GM10266 (cell line): Measurements from ENCODE around the gene TOM1.

Experiments used
- DNase-seq: peaks from one replicate; pipeline ENCODE4 v3.0.0; 2012; ENCODE audit errors: extremely low spot score
- TF ChIP-seq, protein P1 (sequence below): IDR thresholded peaks from 2 replicates; pipeline ENCODE4 v1.5.1; 2012; ENCODE audit warnings: mild to moderate bottlenecking, low read depth; ENCODE audit not compliant: control insufficient read depth, insufficient read depth; ENCODE audit errors: missing control alignments

Gene TOM1

DNA sequence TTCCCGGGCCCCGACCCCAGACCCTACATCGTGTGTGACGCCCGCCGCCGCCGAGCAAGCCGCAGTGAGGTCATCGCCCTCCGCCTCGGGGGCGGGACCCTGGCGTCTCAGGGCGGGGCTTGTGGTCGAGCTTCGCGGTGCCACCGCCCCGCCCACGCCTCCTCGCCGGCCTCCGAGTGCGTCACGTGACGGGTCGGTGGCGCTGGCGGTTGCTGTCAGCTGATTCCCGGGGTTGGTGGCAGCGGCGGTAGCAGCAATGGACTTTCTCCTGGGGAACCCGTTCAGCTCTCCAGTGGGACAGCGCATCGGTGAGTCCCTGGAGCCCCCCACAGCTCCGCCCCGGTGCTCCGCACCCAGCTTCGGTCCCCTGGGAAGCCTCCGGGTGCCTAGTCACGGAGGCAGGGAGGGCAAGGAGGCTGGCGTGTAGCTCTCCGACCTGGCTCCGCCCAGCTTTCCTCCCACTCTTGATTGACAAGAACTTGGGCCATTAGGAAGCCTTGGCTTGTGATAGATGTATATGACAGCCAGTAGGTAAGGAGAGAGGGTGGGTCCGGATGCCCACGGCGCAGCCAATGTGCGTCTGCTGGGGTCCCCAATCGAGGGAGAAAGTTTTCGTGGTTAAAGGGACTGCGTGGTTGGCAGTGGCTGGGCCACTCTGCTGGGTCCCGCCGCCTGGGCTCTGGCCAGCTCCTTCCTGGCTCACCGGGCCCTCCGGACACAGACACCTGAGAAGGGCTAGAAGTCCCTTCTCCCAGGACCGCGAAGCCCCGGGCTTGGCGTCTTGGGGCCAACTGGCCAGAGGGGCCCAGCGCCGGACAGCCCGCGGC lies at the start of gene TOM1:
TOM1 (plus strand) TSS at position 222 of the 827 bp plus-strand sequence; CDS start at position 257, 35 bp downstream.
- DNase-seq, result peak; percentile 93
- TF ChIP-seq, protein P1, sequence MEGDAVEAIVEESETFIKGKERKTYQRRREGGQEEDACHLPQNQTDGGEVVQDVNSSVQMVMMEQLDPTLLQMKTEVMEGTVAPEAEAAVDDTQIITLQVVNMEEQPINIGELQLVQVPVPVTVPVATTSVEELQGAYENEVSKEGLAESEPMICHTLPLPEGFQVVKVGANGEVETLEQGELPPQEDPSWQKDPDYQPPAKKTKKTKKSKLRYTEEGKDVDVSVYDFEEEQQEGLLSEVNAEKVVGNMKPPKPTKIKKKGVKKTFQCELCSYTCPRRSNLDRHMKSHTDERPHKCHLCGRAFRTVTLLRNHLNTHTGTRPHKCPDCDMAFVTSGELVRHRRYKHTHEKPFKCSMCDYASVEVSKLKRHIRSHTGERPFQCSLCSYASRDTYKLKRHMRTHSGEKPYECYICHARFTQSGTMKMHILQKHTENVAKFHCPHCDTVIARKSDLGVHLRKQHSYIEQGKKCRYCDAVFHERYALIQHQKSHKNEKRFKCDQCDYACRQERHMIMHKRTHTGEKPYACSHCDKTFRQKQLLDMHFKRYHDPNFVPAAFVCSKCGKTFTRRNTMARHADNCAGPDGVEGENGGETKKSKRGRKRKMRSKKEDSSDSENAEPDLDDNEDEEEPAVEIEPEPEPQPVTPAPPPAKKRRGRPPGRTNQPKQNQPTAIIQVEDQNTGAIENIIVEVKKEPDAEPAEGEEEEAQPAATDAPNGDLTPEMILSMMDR, result no peak

DNA sequence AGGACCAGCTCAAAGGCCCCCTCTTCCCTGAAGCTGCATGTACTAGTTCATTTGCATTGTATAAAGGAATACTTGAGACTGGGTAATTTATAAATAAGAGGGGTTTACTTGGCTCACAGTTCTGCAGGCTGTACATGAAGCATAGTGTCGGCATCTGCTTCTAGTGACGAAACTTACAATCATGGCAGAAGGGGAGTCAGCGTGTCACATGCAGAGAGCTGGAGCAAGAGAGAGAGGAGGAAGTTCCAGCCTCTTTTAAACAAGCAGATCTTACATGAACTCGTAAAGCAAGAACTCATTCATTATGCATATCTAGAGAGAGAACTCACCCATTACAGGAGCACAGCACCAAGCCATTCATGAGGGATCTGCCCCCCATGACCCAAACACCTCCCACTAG lies 49.5 kb upstream of the TOM1 start:
- no peak for DNase-seq
- TF ChIP-seq, protein P1, result no peak

DNA sequence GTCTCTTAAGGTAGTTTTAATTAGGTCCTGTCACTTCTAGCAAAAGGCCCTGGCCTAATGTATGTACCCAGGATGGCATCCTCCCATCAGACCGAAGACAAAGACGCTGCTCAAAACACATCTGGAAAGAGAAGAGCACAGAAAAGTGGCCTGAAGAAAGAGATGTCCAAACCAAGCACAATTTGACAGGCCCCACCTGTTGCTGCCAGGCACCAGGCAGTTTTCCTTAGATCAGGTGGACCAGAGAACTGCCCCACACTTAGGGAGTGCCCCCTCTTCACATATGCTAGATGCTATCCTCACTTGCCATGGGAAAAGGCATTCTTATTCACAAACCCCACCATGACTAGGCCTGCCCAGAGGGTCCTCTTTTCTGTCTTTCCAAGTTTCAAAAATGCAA lies 45.7 kb upstream of the TOM1 start:
- TF ChIP-seq, protein P1, result no peak
- no peak for DNase-seq

DNA sequence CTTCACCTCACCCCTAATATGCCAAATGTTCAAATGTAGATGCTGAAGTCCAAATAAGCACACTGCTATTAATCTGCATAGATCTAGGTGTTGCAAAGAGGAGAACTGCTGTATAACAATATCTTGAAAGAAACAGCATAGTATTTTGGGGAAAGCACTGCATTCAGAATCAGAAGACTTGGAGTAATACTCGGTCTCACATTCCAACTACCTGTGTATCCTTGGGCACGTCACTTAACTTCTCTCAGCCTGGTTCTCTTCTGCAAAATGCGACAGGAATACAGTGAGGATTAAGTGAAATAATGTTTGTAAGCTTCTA lies 42.7 kb upstream of the TOM1 start:
- DNase-seq, result no peak
- TF ChIP-seq, protein P1, result no peak

DNA sequence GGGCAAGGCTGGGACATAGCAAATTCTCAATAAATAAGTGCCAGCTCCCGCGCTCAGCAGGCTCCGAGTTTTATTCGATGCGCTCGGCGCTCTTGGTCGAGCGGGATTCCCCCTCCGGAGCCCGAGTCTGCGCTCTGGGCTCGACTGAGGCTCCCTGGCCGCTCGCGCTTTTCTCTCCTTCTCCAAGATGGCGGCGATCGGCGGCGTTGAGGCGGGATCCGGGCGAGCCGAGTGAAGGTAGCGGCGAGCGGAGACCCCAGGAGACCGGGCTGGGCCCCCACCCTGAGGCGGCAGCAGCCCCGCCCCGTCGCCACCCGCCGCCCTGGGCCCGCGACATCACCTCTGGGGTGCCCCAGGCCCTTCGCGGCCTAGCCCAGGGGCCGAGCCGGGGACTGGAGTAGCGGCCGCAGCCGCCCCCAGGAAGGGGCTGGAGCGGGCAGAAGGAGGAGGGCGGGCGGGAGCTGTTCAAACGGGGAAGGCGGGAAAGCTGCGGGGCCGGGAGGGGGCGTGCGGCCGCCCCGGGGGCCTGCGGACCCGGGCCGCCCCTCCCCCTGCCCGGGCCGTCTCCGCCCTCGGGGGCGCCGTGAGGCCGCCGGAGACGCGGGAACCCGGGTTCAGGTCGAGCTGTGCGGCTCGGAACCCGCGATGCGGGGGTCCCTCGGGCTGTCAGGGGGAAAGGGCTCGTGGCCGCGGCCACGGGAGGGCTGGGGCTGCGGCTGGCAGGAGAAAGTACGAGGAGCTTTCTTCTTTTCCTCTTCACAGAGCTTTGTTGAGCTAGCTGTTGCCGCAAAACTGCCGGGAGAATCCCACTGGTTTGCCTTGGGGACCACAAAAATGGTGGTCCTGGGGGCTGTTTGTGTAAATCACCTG lies 42.1 kb upstream of the TOM1 start, which contains the start of gene HMGXB4:
HMGXB4 (plus strand) TSS at position 173 of the 870 bp plus-strand sequence. CDS start 4,898 bp downstream, outside the sequence.
- TF ChIP-seq, protein P1, result peak; percentile 24
- DNase-seq, result peak; percentile 94

DNA sequence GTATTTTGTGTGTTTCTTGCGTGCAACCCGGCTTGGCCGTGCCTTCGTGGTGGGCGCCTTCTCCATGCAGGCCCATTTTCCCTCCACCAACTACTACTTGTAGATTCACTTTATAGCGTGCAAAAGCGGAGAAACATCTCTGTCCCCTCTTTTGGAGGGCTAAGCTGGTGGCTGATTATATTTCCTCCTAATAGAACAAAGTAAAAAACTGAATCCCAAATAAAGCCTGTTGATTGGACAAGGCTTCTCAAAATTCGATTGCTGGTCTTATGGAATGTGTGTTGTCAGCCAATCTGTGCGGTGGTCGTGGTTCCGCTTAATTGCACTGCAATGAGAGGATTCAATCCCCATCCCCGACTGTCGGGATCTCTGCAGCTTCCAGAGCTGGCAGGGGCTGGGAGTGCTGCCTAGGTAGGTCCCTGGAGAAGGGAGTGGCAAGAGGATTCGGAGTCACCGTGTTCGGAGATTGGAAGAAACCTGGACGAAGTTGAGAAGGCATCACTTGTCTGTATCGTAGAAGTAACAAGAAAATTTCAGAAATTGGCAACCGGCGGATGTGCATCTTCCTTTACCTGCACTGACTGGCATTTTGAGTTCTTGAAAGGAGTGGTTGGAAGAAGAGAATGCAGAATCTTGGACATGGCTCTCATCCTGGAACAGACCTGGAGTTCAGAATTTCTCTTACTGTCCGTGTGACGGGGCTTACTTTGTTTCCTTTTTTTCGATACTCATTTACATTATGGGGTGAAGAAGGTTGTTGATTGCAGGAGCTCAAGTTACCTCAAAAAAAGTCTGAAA lies 41.3 kb upstream of the TOM1 start:
- TF ChIP-seq, protein P1, result no peak
- DNase-seq, result no peak
